GM19025 (cell line): Measurements from ENCODE around the gene SVIP.

ENCODE experiments used
- ATAC-seq: cut with Tn5 transposase; IDR thresholded peaks from one replicate; pipeline ENCODE4 v1.9.1; 2021; ENCODE audit warnings: mild to moderate bottlenecking, low read depth, moderate library complexity; ENCODE audit not compliant: unreplicated experiment

Gene SVIP

GRCh38 chr11:22829231-22830081 is at the start of gene SVIP:
SVIP (minus strand) TSS chr11:22829801; CDS start chr11:22829748, 53 bp downstream.
- ATAC-seq, result peak; percentile 89

DNA sequence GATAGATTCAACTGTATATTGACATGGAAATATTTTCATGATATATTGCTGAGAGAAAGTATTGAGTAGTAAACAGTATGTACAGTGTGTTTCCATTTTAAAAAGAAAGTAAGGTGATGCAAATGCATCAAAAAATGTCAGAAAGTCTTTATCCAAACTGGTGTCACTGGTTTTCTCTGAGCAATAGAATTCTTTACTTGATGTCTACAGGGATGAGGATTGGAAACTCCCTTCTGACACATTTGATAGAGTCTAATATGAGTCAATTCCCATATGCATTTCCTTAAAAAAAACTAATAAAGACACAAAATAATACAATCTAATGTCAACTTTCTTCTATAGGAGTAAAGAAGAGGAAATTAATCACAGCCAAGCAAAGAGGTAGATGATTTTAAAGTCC is 49.0 kb upstream of the SVIP start:
- ATAC-seq, result no peak

DNA sequence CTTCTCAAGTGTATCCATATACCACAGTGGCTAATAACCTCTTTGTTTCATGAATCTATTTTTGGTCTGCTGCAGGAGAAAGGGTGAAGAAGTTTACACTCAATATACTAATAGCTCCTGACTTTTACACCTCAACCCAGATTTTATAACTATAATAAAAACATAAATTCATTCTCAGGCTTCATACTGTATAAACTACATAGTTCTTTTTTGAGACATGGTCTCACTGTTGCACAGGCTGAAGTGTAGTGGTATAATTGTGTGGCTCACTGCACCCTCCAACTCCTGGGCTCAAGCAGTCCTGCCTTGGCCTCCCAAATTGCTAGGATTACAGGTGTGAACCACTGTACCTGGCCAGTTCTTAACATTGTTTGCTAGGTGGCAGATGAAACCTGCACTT is 48.4 kb upstream of the SVIP start:
- no peak for ATAC-seq

DNA sequence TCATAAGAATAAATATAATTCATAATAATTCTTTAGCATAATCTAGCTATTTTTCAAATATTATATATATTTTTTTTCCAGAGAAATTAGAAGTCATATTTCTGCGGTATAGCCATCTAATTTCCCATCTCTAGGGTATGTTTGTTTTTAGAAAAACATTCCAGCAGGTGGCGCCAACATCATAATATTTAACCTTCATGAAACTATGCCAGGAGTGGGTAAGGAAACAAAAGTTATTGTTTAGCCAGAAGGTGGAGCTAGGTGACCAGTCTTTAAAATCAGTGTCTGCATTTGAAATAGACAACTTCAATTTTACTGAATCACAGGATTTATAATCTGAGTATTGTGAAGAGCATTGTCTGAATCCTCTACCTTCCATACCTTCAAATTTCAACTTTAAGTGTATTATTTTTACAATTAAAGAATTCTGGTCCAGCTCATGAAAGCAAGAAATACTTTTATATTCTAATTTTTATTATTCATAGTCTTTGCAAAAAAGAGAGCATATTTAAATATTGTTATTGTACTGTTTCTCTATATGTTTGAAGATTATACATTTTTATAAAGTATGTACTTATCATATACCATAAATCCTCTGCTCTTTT is 46.4 kb upstream of the SVIP start:
- peak; percentile 99 for ATAC-seq

- ATAC-seq, result no peak
Observed at GRCh38 chr11:22869325-22869724, 39.7 kb upstream of the SVIP start.

- ATAC-seq, result no peak
Observed at GRCh38 chr11:22860241-22860640, 30.6 kb upstream of the SVIP start, which contains the start of gene CCDC179. CCDC179 (minus strand) TSS chr11:22860474; CDS start chr11:22860421, 53 bp downstream.

GRCh38 chr11:22859756-22860155 is 30.2 kb upstream of the SVIP start:
- ATAC-seq, result no peak

DNA sequence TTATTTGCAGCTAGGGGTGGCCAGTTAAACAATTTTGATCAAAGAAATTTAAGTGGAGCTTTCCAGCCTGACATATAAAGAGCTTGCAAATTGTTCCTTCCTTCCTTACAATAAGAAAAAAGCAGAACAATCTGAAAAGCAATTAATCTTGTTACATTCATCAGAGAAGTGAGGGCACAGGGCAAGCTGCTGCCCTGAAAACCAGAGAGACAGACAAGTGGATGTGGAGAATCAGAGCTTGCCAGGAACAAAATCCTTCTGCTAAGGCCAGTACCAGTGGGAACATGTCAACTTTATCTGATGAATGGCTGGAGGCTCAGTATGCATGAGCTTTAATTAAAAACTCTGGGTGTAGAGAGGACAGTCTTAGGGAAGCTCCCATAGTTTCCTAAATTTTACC is 21.9 kb upstream of the SVIP start:
- ATAC-seq, result no peak

GRCh38 chr11:22846726-22847125 is 17.1 kb upstream of the SVIP start:
- no peak for ATAC-seq

- ATAC-seq, result no peak
Observed at GRCh38 chr11:22832315-22833015, 2.9 kb upstream of the SVIP start.

DNA sequence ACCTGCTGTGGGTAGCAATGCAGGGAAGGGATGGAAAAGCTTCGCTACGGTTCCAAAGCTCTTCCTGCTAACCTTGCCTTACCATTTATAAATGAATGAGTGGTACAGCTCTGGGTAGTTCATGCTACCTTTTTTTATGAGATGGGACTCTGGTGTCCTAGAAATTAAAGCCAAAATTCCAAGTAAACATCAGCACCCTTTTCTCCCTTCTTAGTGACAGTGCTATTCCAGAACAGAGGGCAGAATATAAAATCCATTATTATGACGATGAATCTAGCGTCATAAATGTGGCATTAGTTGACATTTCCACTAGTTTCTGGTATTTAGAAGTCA is 447 bp upstream of the SVIP start:
- no peak for ATAC-seq

GRCh38 chr11:22828373-22828772 is 1.2 kb downstream of the SVIP start:
- no peak for ATAC-seq

DNA sequence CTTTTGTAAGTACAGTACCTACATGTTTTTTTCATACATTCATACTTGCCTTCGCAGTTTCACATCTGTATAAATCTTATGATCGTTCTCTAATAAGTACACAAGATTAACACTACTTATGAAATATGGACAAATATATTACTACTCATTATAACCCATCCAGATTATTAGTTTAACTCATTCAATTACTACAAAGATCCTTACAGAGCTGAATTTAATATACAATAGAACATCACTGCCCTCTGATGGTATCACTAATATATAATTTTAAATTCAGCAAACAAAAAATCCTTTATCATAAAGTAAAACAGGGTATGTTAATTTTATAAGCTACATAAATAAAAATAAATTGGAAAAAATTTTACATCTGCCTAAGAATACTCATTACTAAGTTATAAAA is 7.4 kb downstream of the SVIP start:
- no peak for ATAC-seq

DNA sequence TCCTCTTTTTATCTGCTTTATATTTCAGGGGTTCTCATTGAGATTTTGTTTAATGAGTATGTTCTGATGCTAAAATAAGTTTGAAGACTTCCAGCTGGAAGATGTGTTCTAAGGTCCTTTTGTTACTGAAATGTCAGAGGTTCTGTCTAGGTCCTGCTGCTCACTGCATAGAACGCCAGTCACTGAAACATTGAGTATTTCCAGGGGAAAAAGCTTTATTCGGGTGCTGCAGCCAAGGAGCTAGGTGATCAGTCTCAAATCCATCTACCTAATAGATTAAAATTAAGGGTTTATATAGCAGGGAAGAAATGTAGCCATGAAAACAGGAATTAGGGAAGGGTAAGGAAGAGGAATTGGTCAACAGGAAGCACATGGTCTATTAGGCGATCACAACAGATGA is 19.7 kb downstream of the SVIP start:
- ATAC-seq, result no peak

GRCh38 chr11:22808571-22809197 is 20.9 kb downstream of the SVIP start:
- peak; percentile 18 for ATAC-seq

GRCh38 chr11:22807855-22808570 is 21.6 kb downstream of the SVIP start:
- peak; percentile 80 for ATAC-seq

DNA sequence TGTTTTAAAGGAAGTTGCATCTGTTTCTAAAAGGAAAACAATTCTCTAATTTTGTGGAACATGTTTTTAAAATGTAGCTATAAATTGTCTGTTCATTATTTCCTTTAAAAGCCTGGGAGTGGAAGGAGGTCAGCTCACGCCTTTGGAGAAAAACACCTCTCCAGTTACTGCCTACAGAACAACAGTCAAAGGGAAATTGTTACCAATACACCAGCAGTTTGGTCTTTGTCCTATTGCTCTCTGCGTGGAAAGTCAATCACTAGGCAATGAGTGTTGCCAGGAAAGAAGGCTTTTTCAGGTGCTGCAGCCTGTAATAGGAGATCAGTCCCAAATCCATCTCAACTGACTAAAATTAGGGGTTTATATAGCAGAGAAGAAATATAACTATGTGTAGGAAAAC is 22.2 kb downstream of the SVIP start:
- no peak for ATAC-seq

- ATAC-seq, result no peak
Observed at GRCh38 chr11:22802861-22803260, 26.7 kb downstream of the SVIP start.

- ATAC-seq, result no peak
Observed at GRCh38 chr11:22800482-22800881, 29.1 kb downstream of the SVIP start.

DNA sequence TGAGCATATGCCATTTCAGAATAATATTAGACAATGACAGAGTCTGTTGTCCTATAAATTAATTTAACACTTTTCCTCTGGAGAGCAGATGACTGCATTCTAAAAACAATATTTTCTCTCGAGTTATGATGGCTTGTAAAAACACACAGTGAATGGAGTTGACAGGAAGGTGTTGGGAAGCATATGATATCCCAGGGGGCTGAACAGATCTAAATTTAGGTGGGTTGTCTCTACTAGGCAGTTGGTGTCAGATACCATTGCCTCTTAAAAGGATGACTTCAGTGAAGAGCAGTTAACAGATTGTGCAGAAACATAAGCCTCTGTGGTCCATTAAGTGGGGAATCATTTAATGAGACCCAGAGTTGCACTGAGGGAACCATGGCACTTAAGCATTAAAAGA is 30.7 kb downstream of the SVIP start:
- no peak for ATAC-seq
